Measurements from ENCODE around the gene RASAL2.
A peak's percentile ranks its signal among the peaks of the same experiment; 100 is the strongest.

RASAL2 gene

GRCh38 chr1:178093951-178094738 is at the start of gene RASAL2:
TSS of gene RASAL2 (plus strand) at chr1:178094104. CDS start at chr1:178094493, 389 bp downstream.
- H3K27me3 ChIP-seq (ENCODE audit: control insufficient read depth, insufficient read depth, low read length): no peaks in the 10 kb centered on the region
- no peaks in the 10 kb centered on the region for H3K36me3 ChIP-seq (ENCODE audit: control insufficient read depth, insufficient read depth, low read length)
- no peaks in the 10 kb centered on the region for H3K9me3 ChIP-seq (ENCODE audit: control insufficient read depth, insufficient read depth, low read length)
- H3K9ac ChIP-seq (ENCODE audit: low read depth, low read length): peak within 1 kb of the TSS; percentile 84
- peaks cover 11% of the 10 kb centered on the region for H3K4me1 ChIP-seq (ENCODE audit: control insufficient read depth, insufficient read depth, low read length)
- peak within 1 kb of the TSS; percentile 91 for H3K4me3 ChIP-seq (ENCODE audit: low read depth, low read length)

- no peak overlapping the region for H3K9ac ChIP-seq (ENCODE audit: low read depth, low read length)
- peaks cover 7% of the 10 kb centered on the region for H3K9me3 ChIP-seq (ENCODE audit: control insufficient read depth, insufficient read depth, low read length)
- no peaks in the 10 kb centered on the region for H3K27me3 ChIP-seq (ENCODE audit: control insufficient read depth, insufficient read depth, low read length)
- H3K36me3 ChIP-seq (ENCODE audit: control insufficient read depth, insufficient read depth, low read length): no peaks in the 10 kb centered on the region
- peaks cover 9% of the 10 kb centered on the region for H3K4me1 ChIP-seq (ENCODE audit: control insufficient read depth, insufficient read depth, low read length)
- no peak overlapping the region for H3K4me3 ChIP-seq (ENCODE audit: low read depth, low read length)
Observed at GRCh38 chr1:178046591-178047270, 47.2 kb upstream of the RASAL2 start.

- no peaks in the 10 kb centered on the region for H3K36me3 ChIP-seq (ENCODE audit: control insufficient read depth, insufficient read depth, low read length)
- H3K9me3 ChIP-seq (ENCODE audit: control insufficient read depth, insufficient read depth, low read length): peaks cover 7% of the 10 kb centered on the region
- no peak overlapping the region for H3K4me3 ChIP-seq (ENCODE audit: low read depth, low read length)
- H3K27me3 ChIP-seq (ENCODE audit: control insufficient read depth, insufficient read depth, low read length): no peaks in the 10 kb centered on the region
- no peak overlapping the region for H3K9ac ChIP-seq (ENCODE audit: low read depth, low read length)
- peaks cover 9% of the 10 kb centered on the region for H3K4me1 ChIP-seq (ENCODE audit: control insufficient read depth, insufficient read depth, low read length)
Observed at GRCh38 chr1:178047403-178048093, 46.4 kb upstream of the RASAL2 start.

- Histone ChIP-seq H3K36me3 (ENCODE audit: control insufficient read depth, insufficient read depth, low read length) (no peaks in the 10 kb centered on the region), H3K9me3 (ENCODE audit: control insufficient read depth, insufficient read depth, low read length) (peaks cover 3% of the 10 kb centered on the region), H3K27me3 (ENCODE audit: control insufficient read depth, insufficient read depth, low read length) (no peaks in the 10 kb centered on the region), H3K4me1 (ENCODE audit: control insufficient read depth, insufficient read depth, low read length) (peaks cover 9% of the 10 kb centered on the region), H3K9ac (ENCODE audit: low read depth, low read length) (no peak overlapping the region), H3K4me3 (ENCODE audit: low read depth, low read length) (no peak overlapping the region)
Observed at GRCh38 chr1:178048426-178048825, 45.5 kb upstream of the RASAL2 start.

GRCh38 chr1:178048883-178049282 is 45.0 kb upstream of the RASAL2 start:
- no peaks in the 10 kb centered on the region for H3K36me3 ChIP-seq (ENCODE audit: control insufficient read depth, insufficient read depth, low read length)
- no peaks in the 10 kb centered on the region for H3K27me3 ChIP-seq (ENCODE audit: control insufficient read depth, insufficient read depth, low read length)
- H3K4me3 ChIP-seq (ENCODE audit: low read depth, low read length): no peak overlapping the region
- peaks cover 9% of the 10 kb centered on the region for H3K4me1 ChIP-seq (ENCODE audit: control insufficient read depth, insufficient read depth, low read length)
- H3K9me3 ChIP-seq (ENCODE audit: control insufficient read depth, insufficient read depth, low read length): no peaks in the 10 kb centered on the region
- no peak overlapping the region for H3K9ac ChIP-seq (ENCODE audit: low read depth, low read length)

GRCh38 chr1:178050084-178050483 is 43.8 kb upstream of the RASAL2 start:
- no peak overlapping the region for H3K9ac ChIP-seq (ENCODE audit: low read depth, low read length)
- no peaks in the 10 kb centered on the region for H3K27me3 ChIP-seq (ENCODE audit: control insufficient read depth, insufficient read depth, low read length)
- H3K4me3 ChIP-seq (ENCODE audit: low read depth, low read length): no peak overlapping the region
- H3K36me3 ChIP-seq (ENCODE audit: control insufficient read depth, insufficient read depth, low read length): no peaks in the 10 kb centered on the region
- H3K9me3 ChIP-seq (ENCODE audit: control insufficient read depth, insufficient read depth, low read length): no peaks in the 10 kb centered on the region
- peaks cover 9% of the 10 kb centered on the region for H3K4me1 ChIP-seq (ENCODE audit: control insufficient read depth, insufficient read depth, low read length)

GRCh38 chr1:178051071-178051470 is 42.8 kb upstream of the RASAL2 start:
- Histone ChIP-seq H3K9ac (ENCODE audit: low read depth, low read length) (no peak overlapping the region), H3K9me3 (ENCODE audit: control insufficient read depth, insufficient read depth, low read length) (no peaks in the 10 kb centered on the region)

GRCh38 chr1:178052650-178053461 is 41.0 kb upstream of the RASAL2 start:
- no peak overlapping the region for H3K9ac ChIP-seq (ENCODE audit: low read depth, low read length)
- no peaks in the 10 kb centered on the region for H3K9me3 ChIP-seq (ENCODE audit: control insufficient read depth, insufficient read depth, low read length)
- no peaks in the 10 kb centered on the region for H3K27me3 ChIP-seq (ENCODE audit: control insufficient read depth, insufficient read depth, low read length)
- no peaks in the 10 kb centered on the region for H3K36me3 ChIP-seq (ENCODE audit: control insufficient read depth, insufficient read depth, low read length)
- H3K4me3 ChIP-seq (ENCODE audit: low read depth, low read length): no peak overlapping the region
- peaks cover 18% of the 10 kb centered on the region for H3K4me1 ChIP-seq (ENCODE audit: control insufficient read depth, insufficient read depth, low read length)

More at GRCh38 chr1:178051071-178051470, 42.8 kb upstream of the RASAL2 start:
- no peaks in the 10 kb centered on the region for H3K36me3 ChIP-seq (ENCODE audit: control insufficient read depth, insufficient read depth, low read length)
- H3K4me3 ChIP-seq (ENCODE audit: low read depth, low read length): no peak overlapping the region
- H3K27me3 ChIP-seq (ENCODE audit: control insufficient read depth, insufficient read depth, low read length): no peaks in the 10 kb centered on the region
- H3K4me1 ChIP-seq (ENCODE audit: control insufficient read depth, insufficient read depth, low read length): peaks cover 9% of the 10 kb centered on the region

- Histone ChIP-seq H3K4me1 (ENCODE audit: control insufficient read depth, insufficient read depth, low read length) (peaks cover 21% of the 10 kb centered on the region), H3K9ac (ENCODE audit: low read depth, low read length) (no peak overlapping the region), H3K36me3 (ENCODE audit: control insufficient read depth, insufficient read depth, low read length) (no peaks in the 10 kb centered on the region), H3K27me3 (ENCODE audit: control insufficient read depth, insufficient read depth, low read length) (no peaks in the 10 kb centered on the region), H3K4me3 (ENCODE audit: low read depth, low read length) (no peak overlapping the region), H3K9me3 (ENCODE audit: control insufficient read depth, insufficient read depth, low read length) (no peaks in the 10 kb centered on the region)
Observed at GRCh38 chr1:178055093-178055492, 38.8 kb upstream of the RASAL2 start.

GRCh38 chr1:178055779-178056471 is 38.0 kb upstream of the RASAL2 start:
- H3K9me3 ChIP-seq (ENCODE audit: control insufficient read depth, insufficient read depth, low read length): no peaks in the 10 kb centered on the region
- H3K27me3 ChIP-seq (ENCODE audit: control insufficient read depth, insufficient read depth, low read length): no peaks in the 10 kb centered on the region
- peaks cover 21% of the 10 kb centered on the region for H3K4me1 ChIP-seq (ENCODE audit: control insufficient read depth, insufficient read depth, low read length)
- H3K9ac ChIP-seq (ENCODE audit: low read depth, low read length): no peak overlapping the region
- no peaks in the 10 kb centered on the region for H3K36me3 ChIP-seq (ENCODE audit: control insufficient read depth, insufficient read depth, low read length)
- no peak overlapping the region for H3K4me3 ChIP-seq (ENCODE audit: low read depth, low read length)

Measured in iPS-15b (cell line).